ENCODE results near the gene CCDC60.

CCDC60 gene

GRCh38 chr12:119556854-119557253 lies 222.3 kb downstream of the CCDC60 start:
- no peaks in the 10 kb centered on the region for H4K20me1 ChIP-seq (ENCODE audit: insufficient read depth, low read length)
- H3K4me3 ChIP-seq (ENCODE audit: low read length): no peak overlapping the region
- H3K9me2 ChIP-seq (replicated peaks; ENCODE audit: insufficient read depth, low read length): no peaks in the 10 kb centered on the region
- H3F3A ChIP-seq (ENCODE audit: insufficient read depth, low read length): no peaks in the 10 kb centered on the region
- no peak for DNase-seq
- H3K27me3 ChIP-seq (replicated peaks; ENCODE audit: insufficient read depth, low read length): no peaks in the 10 kb centered on the region
- TF ChIP-seq CTCF (IDR thresholded peaks at IDR 0.05; ENCODE audit: low read length) (no peak), EZH2 (optimal IDR thresholded peaks at IDR 0.05; ENCODE audit: low read depth, low read length) (no peak), EZH2phosphoT487 (IDR thresholded peaks at IDR 0.05; ENCODE audit: low read length) (no peak)
- H3K4me2 ChIP-seq (ENCODE audit: low read depth, low read length): no peak overlapping the region
- no peak overlapping the region for H3K9ac ChIP-seq (ENCODE audit: low read length)
- no peaks in the 10 kb centered on the region for H3K4me1 ChIP-seq (ENCODE audit: low read length)
- no peak overlapping the region for H3K27ac ChIP-seq (ENCODE audit: low read length)
- no peaks in the 10 kb centered on the region for H3K9me3 ChIP-seq (replicated peaks; ENCODE audit: insufficient read depth, low read length)
- H3K79me2 ChIP-seq (ENCODE audit: low read length): no peaks in the 10 kb centered on the region
- H3K36me3 ChIP-seq (replicated peaks; ENCODE audit: insufficient read depth, low read length): no peaks in the 10 kb centered on the region
- no peak overlapping the region for H2AFZ ChIP-seq (ENCODE audit: low read length)

- Histone ChIP-seq H3K36me3 (replicated peaks; ENCODE audit: insufficient read depth, low read length) (no peaks in the 10 kb centered on the region), H3K4me3 (ENCODE audit: low read length) (no peak overlapping the region), H3K9ac (ENCODE audit: low read length) (no peak overlapping the region), H2AFZ (ENCODE audit: low read length) (no peak overlapping the region), H4K20me1 (ENCODE audit: insufficient read depth, low read length) (no peaks in the 10 kb centered on the region), H3K27me3 (replicated peaks; ENCODE audit: insufficient read depth, low read length) (no peaks in the 10 kb centered on the region), H3K4me1 (ENCODE audit: low read length) (no peaks in the 10 kb centered on the region), H3F3A (ENCODE audit: insufficient read depth, low read length) (no peaks in the 10 kb centered on the region), H3K9me3 (replicated peaks; ENCODE audit: insufficient read depth, low read length) (no peaks in the 10 kb centered on the region), H3K4me2 (ENCODE audit: low read depth, low read length) (no peak overlapping the region), H3K9me2 (replicated peaks; ENCODE audit: insufficient read depth, low read length) (no peaks in the 10 kb centered on the region), H3K79me2 (ENCODE audit: low read length) (no peaks in the 10 kb centered on the region), H3K27ac (ENCODE audit: low read length) (no peak overlapping the region)
- no peak for DNase-seq
- TF ChIP-seq EZH2phosphoT487 (IDR thresholded peaks at IDR 0.05; ENCODE audit: low read length) (no peak), EZH2 (optimal IDR thresholded peaks at IDR 0.05; ENCODE audit: low read depth, low read length) (no peak), CTCF (IDR thresholded peaks at IDR 0.05; ENCODE audit: low read length) (no peak)
Measured at GRCh38 chr12:119565404-119565803, 230.9 kb downstream of the CCDC60 start.

DNA sequence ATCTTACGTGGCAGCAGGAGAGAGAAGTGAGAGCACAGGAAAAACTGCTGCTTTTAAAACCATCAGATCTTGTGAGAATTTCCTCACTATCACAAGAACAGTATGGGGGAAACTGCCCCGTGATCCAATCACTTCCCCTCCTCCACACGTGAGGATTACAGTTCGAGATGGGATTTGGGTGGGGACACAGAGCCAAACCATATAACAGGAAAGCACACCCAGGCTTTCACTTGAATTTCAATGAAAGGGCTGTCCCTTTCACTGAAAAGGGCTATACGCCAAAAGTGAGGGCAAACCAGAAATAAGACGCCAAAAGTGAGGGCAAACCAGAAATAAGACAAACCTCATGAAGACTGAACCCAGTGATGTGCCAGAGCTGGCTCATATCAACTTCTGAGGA lies 236.2 kb downstream of the CCDC60 start:
- TF ChIP-seq CTCF (IDR thresholded peaks at IDR 0.05; ENCODE audit: low read length) (no peak), EZH2 (optimal IDR thresholded peaks at IDR 0.05; ENCODE audit: low read depth, low read length) (no peak), EZH2phosphoT487 (IDR thresholded peaks at IDR 0.05; ENCODE audit: low read length) (no peak)
- no peaks in the 10 kb centered on the region for H3K9me3 ChIP-seq (replicated peaks; ENCODE audit: insufficient read depth, low read length)
- H3K27ac ChIP-seq (ENCODE audit: low read length): no peak overlapping the region
- H3K9me2 ChIP-seq (replicated peaks; ENCODE audit: insufficient read depth, low read length): no peaks in the 10 kb centered on the region
- H3K9ac ChIP-seq (ENCODE audit: low read length): no peak overlapping the region
- H3K4me1 ChIP-seq (ENCODE audit: low read length): no peaks in the 10 kb centered on the region
- H3K27me3 ChIP-seq (replicated peaks; ENCODE audit: insufficient read depth, low read length): no peaks in the 10 kb centered on the region
- H3K4me2 ChIP-seq (ENCODE audit: low read depth, low read length): no peak overlapping the region
- DNase-seq: no peak
- no peaks in the 10 kb centered on the region for H3K36me3 ChIP-seq (replicated peaks; ENCODE audit: insufficient read depth, low read length)
- no peaks in the 10 kb centered on the region for H3K79me2 ChIP-seq (ENCODE audit: low read length)
- H3F3A ChIP-seq (ENCODE audit: insufficient read depth, low read length): no peaks in the 10 kb centered on the region
- H4K20me1 ChIP-seq (ENCODE audit: insufficient read depth, low read length): no peaks in the 10 kb centered on the region
- H2AFZ ChIP-seq (ENCODE audit: low read length): no peak overlapping the region
- no peak overlapping the region for H3K4me3 ChIP-seq (ENCODE audit: low read length)

All from MM.1S (cell line).